GM12891 (cell line): ENCODE measurements around the gene LRIG3.

Experiments
- DNase-seq: peaks from one replicate; pipeline ENCODE4 v3.0.0; 2011; ENCODE audit warnings: low spot score; ENCODE audit not compliant: insufficient read length
- FAIRE-seq: peaks from 2 replicates; lab custom pipeline; 2011; peaks lifted over from hg19 to GRCh38; lab: Jason Lieb, UNC
- PAX5 ChIP-seq: IDR thresholded peaks from 2 replicates; pipeline ENCODE4 v1.6.1; 2011; ENCODE audit warnings: low read length, moderate library complexity, mild to moderate bottlenecking; ENCODE audit not compliant: insufficient read depth, severe bottlenecking
- POLR2A ChIP-seq: IDR thresholded peaks from 2 replicates; pipeline ENCODE4 v1.6.1; 2011; ENCODE audit warnings: low read depth, low read length, control low read depth
- POLR2AphosphoS5 ChIP-seq: IDR thresholded peaks from 2 replicates; pipeline ENCODE4 v1.6.1; 2011; ENCODE audit warnings: low read depth, low read length, control low read depth
- POU2F2 ChIP-seq: IDR thresholded peaks from 2 replicates; pipeline ENCODE4 v1.6.1; 2011; ENCODE audit warnings: low read depth, mild to moderate bottlenecking, control low read depth, low read length, moderate library complexity
- SPI1 ChIP-seq: IDR thresholded peaks from 2 replicates; pipeline ENCODE4 v1.6.1; 2011; ENCODE audit warnings: low read depth, low read length, control low read depth
- TAF1 ChIP-seq: IDR thresholded peaks from 2 replicates; pipeline ENCODE4 v1.6.1; 2011; ENCODE audit warnings: low read depth, low read length, control low read depth

LRIG3 gene

GRCh38 chr12:58920961-58921861 lies 907 bp upstream of the LRIG3 start:
- no peak for TF ChIP-seq POLR2AphosphoS5
- TF ChIP-seq POLR2A = no peak
- TF ChIP-seq TAF1 = no peak
- TF ChIP-seq SPI1 = no peak
- TF ChIP-seq POU2F2 = no peak
- no peak for TF ChIP-seq PAX5
- no peak for FAIRE-seq
- no peak for DNase-seq

GRCh38 chr12:58919231-58920101 lies 838 bp downstream of the LRIG3 start:
- DNase-seq = peak; percentile 20
- TF ChIP-seq SPI1 (no peak), PAX5 (no peak), TAF1 (no peak), POU2F2 (no peak), POLR2AphosphoS5 (no peak), POLR2A (no peak)
- FAIRE-seq = peak; percentile 79

- FAIRE-seq (no peak), DNase-seq (no peak)
- no peak for TF ChIP-seq POLR2A
- TF ChIP-seq POU2F2 = no peak
- no peak for TF ChIP-seq SPI1
Observed at GRCh38 chr12:58918469-58918844, 1.8 kb downstream of the LRIG3 start.

GRCh38 chr12:58917699-58918468 lies 2.4 kb downstream of the LRIG3 start:
- FAIRE-seq (no peak), DNase-seq (no peak)
- no peak for TF ChIP-seq PAX5

DNA sequence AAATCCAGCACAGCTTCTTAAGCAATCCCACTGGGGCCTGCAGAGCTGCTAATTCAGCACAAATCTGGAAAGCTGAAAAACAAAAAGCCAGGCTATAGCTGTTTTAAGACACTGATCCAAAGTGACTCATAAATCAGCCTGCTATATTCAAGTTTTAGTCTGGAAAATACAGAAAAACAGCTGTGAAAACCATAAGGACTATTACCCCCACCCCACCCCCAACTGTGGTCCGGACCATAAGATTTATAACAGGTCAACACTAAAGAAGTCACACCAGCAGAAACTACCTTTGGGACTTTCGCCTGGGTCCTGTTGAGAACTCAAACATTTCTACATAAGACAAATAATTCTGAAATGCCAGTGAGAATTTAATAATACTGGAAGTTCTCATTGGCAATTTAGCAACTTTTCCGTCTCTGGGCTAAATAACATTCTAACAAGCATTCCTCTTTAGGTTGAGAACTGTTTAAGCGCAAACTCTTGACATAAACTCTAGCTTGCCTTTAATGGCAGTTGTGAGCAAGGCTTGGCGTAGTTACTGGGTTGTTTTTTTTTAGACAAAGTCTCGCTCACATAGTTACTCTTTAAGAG lies 3.3 kb downstream of the LRIG3 start:
- DNase-seq (no peak), FAIRE-seq (no peak)
- TF ChIP-seq POLR2A (no peak), POU2F2 (no peak)

GRCh38 chr12:58916161-58916621 lies 4.1 kb downstream of the LRIG3 start:
- FAIRE-seq (no peak), DNase-seq (no peak)
- no peak for TF ChIP-seq POLR2AphosphoS5
- TF ChIP-seq PAX5 = no peak
- TF ChIP-seq SPI1 = no peak
- TF ChIP-seq POLR2A = no peak
- no peak for TF ChIP-seq POU2F2
- no peak for TF ChIP-seq TAF1

GRCh38 chr12:58915634-58916033 lies 4.7 kb downstream of the LRIG3 start:
- no peak for FAIRE-seq
- TF ChIP-seq POLR2A (no peak), TAF1 (no peak), POLR2AphosphoS5 (no peak), SPI1 (no peak), POU2F2 (no peak), PAX5 (no peak)
- DNase-seq = no peak

DNA sequence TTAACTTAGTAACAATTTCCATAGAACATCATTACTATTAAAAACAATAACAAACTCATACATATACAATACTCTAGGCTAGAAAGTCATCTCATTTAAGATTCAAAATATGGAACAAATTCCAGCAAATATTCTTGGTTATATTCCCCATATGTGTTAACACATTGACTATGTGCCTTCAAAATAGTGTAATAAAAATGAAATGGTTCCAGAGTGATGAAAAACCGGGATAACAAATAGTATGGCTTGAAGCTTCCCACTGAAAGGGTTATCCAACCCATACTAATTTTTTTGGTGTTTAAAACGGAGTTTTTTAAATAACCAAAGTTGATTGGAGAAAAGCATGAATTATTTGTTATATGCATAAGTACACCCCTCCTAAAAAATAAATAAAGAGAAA lies 5.3 kb downstream of the LRIG3 start:
- no peak for TF ChIP-seq SPI1
- no peak for TF ChIP-seq POLR2AphosphoS5
- no peak for TF ChIP-seq PAX5
- no peak for TF ChIP-seq TAF1
- no peak for TF ChIP-seq POU2F2
- no peak for TF ChIP-seq POLR2A
- FAIRE-seq = no peak
- no peak for DNase-seq

- DNase-seq (no peak), FAIRE-seq (no peak)
- no peak for TF ChIP-seq PAX5
- TF ChIP-seq POLR2A = no peak
- TF ChIP-seq TAF1 = no peak
- TF ChIP-seq POU2F2 = no peak
Observed at GRCh38 chr12:58914457-58914856, 5.8 kb downstream of the LRIG3 start.
